Islet of Langerhans (tissue), 1 donor: Measurements from ENCODE around the gene SLC26A2.

Experiments used
- FAIRE-seq: peaks from one replicate; lab custom pipeline; 2011; peaks lifted over from hg19 to GRCh38; lab: Jason Lieb, UNC

Gene SLC26A2

DNA sequence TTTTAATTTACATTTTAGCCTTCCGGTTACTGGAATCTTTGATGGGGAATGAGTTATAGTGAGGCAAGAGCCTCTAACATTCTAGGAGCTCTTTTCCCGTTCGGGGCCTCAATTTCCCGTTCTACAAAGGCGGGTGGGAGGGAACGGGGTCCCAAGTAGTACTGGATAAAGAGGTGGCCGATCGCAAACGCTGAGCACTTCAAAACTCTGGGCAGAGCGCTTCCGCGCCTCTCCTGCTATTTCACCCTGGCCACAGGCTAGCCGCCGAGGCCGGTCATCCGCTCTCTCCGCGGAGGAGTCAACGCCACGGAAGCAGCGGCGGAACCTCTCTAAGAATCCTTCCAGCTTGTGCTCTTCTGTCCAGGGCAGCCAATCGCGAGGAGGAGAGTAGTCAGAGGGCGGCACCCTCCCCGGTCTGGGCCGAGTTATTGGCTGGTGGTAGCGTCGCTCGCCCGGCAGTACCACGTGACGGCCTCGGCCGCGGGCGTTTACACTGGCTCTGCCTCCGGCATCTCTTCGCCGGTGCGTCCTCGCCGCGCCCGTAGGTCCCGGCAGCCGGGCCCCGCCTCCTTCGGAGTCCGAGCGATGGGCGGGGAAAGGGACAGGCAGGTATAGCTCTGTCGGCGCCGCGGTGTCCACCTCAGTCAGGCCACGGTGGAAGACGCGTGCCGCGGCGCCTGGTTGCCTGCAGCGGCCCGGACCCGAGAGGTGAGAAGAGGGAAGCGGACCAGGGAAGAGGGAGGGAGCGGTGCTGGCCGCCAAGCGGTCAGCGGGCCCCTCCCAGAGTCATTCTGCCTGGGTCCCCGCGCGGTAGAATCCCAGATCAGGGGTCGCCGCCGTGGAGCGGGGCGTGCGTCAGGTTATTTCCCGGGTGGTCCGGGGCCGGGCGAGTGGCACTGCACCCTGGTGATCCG is at the start of gene SLC26A2:
Gene SLC26A2 (plus strand): TSS at position 487 of the 914 bp plus-strand sequence. CDS start 16,895 bp downstream, outside the sequence.
- FAIRE-seq, result no peak

DNA sequence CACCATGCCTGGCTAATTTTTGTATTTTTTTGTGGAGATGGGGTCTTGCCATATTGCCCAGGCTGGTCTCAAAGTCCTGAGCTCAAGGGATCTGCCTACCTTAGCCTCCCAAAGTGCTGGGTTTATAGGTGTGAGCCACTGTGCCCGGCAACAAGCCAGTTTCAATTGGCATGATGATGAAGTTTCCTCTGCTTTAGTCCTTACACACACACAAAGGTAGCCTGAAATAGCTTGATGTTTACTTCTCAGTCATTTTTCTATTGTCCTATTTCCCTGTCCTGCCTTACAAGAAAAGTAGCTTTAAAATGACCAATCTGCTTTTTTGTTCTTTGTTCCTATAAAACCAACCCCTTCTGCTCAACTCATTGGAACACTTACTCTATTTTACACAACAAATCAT is 49.5 kb upstream of the SLC26A2 start:
- FAIRE-seq, result no peak

DNA sequence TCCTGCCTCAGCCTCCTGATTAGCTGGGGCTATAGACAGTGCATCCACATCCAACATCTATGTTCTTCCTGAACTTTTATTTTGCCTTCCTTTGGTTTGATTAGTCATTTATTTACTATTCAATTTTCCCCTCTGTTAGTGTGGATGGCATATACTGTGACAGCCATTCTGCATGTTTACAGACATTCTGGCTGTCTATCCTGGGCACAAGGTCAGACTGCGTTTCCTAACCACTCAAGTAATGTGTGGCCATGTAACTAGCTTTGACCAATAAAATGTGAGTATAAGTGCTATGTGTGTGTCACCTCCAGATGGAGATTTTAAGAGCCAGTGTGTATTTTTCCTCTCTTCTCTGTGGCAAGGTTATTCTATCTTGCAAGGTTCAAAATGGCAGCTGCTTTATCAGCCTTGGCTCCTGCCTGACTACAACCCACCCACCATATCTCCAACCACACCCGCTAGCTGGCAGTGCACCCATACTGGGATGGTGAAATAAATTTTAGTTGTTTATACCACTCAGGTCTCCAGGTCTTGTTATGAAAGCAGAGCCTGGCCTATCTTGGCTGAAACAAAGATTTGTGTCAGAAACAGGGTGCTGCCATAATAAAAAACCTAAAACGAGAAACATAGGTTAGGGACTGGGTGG is 48.2 kb upstream of the SLC26A2 start:
- no peak for FAIRE-seq

DNA sequence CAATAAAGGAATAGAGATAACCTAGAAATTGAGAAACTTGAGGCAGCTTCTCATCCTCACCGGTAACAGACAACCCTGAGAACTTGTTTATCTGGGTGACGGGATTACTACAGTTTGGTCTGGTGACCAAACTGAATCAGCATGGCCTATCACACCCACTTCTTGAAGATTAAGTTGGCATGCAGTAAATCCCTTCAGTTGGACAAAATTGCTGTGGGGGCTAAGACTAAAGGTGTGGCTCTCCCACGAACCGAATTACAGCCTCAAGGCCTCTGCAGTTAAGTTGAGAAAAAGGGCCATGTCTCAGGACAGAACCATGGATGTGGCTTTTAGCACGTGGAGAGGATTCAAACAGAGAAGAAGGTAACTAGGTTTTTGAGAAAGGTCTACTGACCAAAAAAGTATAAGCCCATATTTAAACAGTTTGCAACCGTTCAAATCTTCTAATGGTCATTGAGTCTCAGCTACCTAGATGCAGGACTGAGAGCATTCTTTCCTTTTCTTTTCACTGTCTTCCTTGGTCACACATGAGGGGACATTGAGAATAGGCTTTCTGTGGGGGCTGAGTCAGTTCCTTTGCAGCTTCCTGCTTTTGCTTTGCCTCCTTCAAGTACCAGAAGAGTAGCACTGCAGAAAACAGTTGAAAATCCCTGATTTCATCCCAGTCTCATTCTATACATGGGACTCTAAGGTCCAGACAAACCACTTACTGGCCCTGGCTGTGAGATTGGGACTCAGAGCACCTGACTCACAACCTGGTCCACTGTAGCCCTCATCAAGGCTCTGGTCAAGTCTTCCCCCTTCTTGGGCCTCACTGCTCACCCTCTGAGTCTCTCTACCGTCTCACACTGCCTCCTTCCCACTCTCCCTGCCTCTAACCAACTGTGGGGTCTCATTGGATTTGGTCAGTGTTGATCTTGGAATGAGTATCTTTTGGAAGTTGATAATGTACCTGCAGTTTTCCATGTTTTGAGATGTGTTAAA is 46.8 kb upstream of the SLC26A2 start:
- no peak for FAIRE-seq

DNA sequence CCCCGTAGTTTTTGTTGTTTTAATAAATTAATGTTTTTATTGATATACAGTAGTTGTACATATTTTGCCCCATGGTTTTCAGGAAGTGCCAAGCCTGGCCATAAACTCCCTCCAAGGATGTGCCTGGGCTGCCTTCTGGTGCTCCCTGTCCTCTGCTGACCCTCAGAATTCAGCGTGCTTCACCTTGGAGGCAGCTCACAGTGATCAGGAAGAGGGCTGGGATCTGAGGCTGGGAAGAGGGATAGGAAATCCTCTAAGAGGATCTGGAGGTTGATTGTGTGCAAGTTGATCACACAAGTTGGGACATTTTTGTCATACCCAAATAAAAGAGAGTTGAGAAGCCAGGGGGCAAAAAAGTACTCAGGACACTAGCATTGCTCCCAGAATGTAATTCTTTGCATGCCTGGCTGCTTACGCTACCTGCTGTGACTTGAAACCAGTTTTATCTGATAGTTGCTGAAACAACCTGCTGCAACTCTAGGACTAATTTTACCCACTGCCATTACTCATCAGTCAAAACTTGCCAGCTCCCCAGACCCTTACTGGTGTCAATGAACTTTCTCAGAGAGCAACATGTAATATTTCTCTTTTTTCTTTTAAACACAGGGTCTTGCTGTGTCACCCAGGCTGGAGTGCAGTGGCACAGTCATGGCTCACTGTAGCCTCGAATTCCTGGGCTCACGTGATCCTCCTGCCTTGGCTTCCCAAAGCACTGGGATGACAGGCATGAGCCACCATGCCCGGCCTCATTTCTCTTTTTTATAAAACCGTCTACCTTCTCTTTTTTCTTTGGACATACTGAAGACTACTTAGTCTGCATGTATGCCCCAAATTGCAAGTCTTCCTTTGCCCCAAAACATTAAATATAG is 44.9 kb upstream of the SLC26A2 start:
- no peak for FAIRE-seq

DNA sequence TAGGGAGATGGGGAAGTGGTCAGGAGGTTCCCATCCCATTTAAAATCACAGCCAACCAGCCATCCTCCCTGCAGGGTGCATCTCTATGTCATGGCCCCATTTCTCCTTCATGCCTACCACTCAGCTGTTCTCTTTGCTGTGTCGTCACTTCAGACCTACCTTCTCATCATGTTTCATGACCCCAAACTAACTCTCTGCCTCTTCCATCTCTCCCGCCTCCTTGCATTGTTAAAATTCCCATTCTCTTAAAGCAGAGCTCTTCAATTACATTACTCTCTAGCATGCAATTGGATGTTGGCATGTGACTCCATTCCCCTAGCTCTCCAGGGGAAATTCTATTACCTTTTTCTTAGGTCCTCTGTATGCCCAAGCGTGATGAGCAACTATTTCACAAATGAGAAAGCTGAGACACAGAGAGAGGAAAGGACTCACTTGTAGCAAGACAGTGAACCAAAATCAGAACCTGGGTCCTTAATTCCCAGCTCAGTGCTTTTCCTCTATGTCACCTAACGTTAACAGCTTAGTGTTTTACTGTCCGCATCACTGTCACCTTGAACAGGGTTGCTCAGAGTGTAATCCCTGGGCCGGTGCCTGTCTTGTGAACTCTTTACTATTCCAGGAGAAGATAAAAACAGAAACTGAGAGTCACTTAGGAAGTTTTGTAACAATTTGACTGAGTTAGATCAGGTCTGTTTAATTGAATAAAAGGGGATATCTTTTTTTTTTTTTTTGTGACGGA is 44.1 kb upstream of the SLC26A2 start:
- no peak for FAIRE-seq

DNA sequence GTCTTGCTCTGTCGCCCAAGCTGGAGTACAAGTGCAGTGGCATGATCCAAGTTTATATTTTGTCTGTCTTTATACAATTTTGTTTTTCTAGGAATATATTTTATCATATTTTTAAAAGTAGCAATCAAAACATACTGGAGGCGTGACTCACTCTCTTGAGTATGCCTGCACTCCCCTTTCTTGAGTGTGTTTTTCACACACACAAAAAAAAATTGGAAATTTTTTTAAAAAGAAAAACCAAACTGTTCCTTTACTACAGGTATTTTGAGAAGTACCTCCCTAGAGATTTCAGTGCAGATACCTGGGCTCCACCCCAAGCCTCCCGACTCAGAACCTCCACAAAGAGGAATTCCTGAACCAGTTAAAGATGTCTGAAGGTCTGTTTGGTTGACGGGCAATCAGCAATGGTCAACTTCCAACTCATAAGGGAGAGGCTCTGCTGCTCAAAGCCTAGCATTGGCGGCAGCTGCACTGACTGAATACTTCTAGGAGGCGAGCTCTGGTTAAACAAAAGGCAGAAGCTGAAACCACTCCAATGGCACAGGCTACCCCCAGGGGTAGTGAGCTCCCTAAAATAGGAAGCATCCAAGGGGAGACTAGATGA is 43.4 kb upstream of the SLC26A2 start:
- FAIRE-seq, result no peak

DNA sequence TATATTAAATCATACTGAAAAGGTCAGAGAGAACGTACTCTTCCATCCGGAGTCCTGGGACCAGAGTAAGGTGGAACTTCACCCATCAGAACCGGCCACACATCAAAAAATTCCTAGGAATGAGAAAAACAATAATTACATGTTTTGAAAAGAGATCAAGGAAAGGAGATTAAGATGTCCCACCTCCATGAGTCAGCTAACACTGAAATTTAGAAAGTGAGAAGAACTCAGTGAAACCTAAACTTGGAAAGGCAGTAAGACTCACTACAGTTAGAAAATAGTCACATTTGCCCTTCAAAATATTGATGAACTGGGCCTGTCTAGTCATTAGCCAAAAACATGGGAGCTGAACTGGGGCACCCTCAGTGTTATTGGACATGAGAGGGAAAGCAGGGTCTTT is 39.0 kb upstream of the SLC26A2 start:
- no peak for FAIRE-seq

DNA sequence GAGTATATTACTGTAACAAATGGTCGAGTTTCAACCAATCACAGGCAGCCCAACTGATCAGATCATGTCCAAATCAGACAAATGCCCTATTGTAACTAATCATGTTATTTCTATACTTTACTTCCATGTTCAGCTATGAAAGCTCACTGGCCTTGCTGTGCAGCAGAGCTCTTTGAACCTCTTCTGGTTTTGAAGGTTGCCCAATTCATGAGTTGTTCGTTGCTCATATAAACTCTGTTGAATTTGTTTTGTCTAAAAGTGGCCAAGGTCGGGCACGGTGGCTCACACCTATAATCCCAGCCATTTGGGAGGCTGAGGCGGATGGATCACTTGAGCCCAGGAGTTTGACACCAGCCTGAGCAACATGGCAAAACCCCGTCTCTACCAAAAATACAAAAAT is 37.6 kb upstream of the SLC26A2 start:
- FAIRE-seq, result no peak

DNA sequence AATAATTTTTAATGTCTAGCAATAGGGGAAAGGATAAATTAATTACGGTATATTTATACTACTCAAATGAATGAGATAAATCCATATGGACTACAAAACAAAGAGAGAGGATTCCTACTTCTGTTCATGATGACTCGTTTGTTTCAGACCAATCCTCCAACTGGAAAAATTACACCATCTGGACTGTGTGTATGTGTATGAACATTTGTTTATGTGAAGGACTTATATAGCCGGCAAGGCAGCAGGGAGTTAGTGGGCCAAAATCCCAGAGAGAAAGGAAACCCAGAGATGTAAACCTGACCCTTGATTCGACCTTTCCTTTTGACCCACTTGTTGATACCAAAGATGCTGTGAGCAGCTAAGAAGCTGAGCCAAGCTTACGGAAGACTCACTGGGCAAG is 36.1 kb upstream of the SLC26A2 start:
- FAIRE-seq, result no peak

DNA sequence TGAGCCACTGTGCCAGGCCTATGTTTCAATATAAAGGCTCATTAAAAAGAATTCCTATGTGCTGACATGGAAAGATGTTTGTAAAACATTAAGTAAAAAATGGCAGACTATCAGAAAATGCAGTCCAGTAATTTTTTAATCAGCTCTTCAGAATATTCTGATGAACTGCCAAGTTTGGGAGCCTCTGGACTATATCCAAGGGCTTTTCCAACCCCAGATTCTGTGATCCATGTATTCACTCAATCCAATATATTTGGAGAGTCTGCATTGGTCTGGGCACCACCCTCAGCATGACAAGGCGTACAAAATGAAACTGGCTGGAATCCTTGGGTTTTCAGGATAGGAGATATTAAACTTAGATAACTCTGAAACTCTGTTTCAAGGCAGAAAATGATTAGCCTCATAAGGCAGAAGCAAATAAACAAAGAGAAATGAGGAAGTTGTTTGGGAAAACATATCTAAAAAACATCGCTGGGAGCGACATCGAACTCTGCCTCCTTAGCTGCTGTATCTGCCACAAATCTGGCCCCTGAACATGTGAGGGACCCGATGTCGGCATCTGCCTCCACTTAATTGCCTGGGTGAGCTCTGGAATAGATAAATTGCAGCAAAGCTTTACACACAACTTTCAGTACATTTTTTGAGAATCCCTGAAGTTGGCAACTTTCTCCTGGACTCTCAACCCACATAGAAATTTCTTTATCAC is 30.4 kb upstream of the SLC26A2 start:
- FAIRE-seq, result no peak

DNA sequence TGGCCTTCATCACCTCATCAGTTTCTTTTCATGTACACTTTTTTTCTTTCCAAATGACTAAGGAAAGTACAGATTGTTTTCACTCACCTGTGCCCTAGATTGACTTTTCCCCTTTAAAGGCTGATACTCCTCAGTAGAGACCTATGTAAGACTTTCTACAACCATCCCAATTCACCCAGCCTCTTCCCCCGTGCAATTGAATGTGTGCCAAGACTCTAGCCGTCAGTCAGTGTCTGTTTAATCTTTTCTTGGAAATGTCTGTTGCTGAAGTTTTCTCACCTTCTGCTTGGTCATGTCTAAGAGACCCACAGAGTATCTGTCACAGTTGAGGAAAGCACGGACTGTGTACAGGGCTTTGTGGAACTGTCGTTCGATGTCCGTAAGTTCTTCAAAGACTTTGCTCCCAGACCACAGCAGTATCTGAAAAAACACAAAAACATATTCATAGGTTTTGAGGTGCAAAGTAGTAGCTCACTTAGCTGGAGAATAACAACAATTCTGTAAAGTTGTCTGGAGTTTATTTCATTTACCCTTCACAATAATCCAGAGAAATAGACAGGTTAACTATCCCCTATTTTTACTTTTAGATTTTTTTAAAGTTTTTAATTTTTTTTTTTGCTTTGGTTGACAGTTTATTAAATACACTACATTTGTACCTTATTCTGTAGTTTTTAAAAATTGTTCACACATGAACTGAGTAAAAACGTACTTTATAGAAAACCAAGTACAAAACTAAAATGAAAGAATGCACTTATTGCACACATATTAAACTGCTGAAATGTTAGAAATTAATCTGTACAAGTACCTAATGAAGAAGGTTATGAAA is 29.6 kb upstream of the SLC26A2 start:
- FAIRE-seq, result peak; percentile 33

DNA sequence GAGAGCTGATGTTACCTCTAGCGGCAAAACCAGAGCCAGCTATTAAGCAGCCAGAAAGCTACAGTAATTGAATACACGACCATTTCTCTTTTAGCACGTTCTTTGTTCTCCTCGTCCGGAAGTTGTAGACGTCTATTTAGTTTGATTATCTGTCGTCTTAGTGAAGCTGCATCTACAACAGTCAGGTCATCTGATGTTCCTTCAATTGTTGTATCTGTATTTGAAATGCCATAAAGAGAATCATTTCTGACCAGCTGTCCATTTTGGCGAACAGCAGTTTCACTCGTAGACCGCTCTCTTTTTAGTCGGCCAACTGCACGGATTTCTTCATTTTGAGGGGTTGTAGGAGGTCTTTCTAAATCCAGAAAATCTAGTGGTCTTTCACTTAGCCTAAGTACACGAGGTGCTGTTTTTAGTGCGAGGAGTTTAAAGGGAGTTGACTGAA is 28.5 kb upstream of the SLC26A2 start:
- FAIRE-seq, result no peak

DNA sequence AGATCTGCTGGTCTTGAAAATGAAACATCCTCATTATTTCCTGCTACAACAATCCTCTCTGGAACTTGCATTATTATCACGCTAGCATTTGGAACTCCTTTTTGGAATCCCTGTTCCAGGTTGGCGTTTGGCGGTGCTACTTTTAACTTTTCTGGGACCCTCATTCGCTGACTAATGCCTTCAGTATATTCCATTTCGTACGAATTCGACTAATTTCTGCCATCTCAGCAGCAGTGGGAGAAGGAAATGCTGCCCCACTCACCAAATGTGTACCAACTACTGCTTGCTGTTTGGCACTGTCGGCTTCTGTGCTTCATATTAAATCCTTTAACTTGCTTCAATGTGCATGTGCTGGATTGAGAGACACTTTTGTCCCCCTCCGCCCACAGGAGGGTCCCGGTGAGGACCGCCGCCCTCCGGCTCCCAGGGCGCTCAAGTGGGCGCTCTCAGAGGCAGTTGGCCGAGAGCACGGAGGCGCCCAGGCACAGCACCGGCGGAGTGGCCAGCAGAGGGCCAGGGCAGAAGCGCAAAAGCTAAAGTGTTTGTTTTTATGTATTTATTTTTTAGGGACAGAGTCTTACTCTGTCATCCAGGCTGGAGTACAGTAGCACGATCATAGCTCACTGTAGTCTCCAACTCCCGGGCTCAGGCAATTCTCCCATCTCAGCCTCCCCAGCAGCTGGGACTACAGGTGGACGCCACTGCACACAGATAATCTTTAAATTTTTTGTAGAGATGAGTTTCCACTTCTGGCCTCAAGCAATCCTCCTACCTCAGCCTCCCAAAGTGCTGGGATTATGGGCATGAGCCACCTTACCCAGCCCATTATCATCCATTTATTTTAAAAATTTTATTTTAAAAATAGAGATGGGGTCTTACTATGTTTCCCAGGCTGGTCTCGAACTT is 27.9 kb upstream of the SLC26A2 start:
- no peak for FAIRE-seq

DNA sequence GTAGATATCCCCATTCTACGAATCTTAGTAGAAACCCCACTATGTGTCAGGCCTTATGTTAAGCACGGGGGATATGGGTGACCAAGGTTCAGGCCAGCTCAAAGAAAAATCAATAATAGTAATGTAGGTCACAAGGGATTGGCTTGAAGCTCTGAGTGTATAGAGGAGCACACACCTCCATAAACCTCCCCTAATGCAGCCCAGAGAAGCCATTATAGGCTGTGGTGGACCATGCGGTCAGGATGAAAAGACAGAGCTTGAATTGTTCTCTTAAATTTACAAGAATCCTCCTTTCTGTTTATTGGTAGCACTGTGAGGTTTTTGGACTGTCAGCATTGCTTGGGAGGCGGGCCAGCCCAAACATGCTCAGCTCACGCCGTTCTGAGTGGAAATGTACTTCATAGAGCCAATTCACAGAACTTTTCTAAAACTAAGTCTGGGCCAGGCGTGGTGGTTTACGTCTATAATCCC is 25.1 kb upstream of the SLC26A2 start:
- FAIRE-seq, result no peak

DNA sequence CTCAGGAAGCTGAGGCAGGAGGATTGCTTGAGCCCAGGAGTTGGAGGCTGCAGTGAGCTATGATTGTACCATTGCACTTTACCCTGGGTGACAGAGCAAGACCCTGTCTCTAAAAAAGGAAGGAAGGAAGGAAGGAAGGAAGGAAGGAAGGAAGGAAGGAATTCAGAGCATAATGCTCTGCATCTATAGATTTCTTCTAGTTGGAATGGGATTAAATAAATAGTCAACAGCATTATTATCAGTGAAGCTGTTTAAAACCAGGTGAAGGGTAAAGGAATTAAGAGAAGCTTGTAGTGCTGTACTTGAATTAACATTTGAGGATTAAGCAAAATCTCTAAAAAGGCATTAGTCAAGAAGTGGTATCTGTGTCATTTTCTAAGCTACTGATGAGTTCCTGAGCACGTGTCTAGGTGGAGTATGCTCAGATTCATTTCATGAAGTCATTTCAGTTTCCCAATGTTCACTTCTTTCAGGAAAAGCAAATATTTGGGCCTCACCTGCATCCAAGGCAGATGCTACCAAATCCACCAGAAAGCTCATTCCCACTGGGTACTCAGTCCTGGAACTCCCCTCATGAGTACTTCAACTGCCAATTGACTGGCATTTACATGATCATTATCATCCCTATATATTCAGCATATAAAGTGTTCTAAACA is 24.4 kb upstream of the SLC26A2 start:
- no peak for FAIRE-seq

DNA sequence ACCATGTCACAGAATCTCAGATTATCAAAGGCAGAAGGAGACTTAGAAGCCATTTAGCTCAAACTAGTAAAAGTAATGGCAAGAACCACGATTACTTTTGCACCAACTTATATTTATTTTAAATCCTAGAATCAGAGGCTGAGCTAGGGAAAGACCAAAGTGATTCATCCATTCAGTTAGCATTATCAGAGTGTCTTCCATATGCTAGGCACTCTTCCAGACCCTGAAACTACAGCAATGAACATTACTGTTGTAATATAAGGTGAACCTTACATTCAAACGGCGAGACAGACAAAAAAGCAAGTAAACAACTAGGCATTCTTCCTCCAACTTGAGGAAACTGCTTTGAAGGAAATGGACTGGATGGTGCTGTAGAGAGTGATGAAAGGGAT is 23.9 kb upstream of the SLC26A2 start:
- no peak for FAIRE-seq
